Stomach (tissue), 4 donors: Measurements from ENCODE around the gene REN.

ENCODE experiments used
- EP300 ChIP-seq: sonication (generic); formaldehyde crosslinking; IDR thresholded peaks from one replicate; pipeline ENCODE4 v1.6.1; 2017; ENCODE audit warnings: antibody characterized with exemption
- POLR2A ChIP-seq, 4 donors: fragments of 450-650 bp; IDR thresholded peaks; one replicate each; pipeline ENCODE4 v1.6.1; 2016; ENCODE audit warnings: antibody characterized with exemption in 4 of 4, control low read depth in 2 of 4, mild to moderate bottlenecking in 1 of 4, moderate library complexity in 1 of 4
- POLR2AphosphoS5 ChIP-seq, 3 donors: sonication (generic); formaldehyde crosslinking; IDR thresholded peaks; one replicate each; pipeline ENCODE4 v1.6.1; 2016; ENCODE audit warnings: antibody characterized with exemption in 3 of 3
- TF ChIP-seq, protein P1 (sequence below), 7 experiments: fragments of 450-650 bp in 4 of 7; fragments of 200-600 bp in 3 of 7; sonication (generic) in 3 of 7; IDR thresholded peaks; one replicate each; pipeline ENCODE4 v1.5.1; 2016 to 2019; ENCODE audit warnings: antibody characterized with exemption in 7 of 7, control low read depth in 2 of 7, mild to moderate bottlenecking in 1 of 7

DNA sequence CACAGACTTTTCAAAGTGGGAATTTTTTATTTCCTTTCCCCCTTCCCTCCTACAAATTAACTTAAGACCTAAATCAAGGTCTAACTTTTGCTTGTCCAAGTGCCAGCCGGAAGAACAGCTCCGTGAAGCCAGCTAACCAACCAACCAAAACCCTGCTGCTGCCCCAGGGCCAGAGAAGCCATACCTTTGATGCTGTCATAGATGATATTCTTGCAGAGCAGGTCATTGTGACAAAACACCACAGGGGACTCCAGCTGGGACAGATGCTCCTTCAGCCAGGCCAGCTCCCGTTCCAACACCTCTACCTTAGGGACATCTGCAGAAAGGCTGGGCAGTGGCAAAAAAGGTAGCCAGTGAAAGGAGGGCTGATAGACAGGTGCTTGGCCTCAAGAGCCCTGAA is 25.0 kb downstream of the REN start:
- TF ChIP-seq, protein P1, sequence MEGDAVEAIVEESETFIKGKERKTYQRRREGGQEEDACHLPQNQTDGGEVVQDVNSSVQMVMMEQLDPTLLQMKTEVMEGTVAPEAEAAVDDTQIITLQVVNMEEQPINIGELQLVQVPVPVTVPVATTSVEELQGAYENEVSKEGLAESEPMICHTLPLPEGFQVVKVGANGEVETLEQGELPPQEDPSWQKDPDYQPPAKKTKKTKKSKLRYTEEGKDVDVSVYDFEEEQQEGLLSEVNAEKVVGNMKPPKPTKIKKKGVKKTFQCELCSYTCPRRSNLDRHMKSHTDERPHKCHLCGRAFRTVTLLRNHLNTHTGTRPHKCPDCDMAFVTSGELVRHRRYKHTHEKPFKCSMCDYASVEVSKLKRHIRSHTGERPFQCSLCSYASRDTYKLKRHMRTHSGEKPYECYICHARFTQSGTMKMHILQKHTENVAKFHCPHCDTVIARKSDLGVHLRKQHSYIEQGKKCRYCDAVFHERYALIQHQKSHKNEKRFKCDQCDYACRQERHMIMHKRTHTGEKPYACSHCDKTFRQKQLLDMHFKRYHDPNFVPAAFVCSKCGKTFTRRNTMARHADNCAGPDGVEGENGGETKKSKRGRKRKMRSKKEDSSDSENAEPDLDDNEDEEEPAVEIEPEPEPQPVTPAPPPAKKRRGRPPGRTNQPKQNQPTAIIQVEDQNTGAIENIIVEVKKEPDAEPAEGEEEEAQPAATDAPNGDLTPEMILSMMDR (IDR thresholded peaks at IDR 0.05) = no peak
- no peak for TF ChIP-seq POLR2A (IDR thresholded peaks at IDR 0.05)
- TF ChIP-seq POLR2AphosphoS5 (IDR thresholded peaks at IDR 0.05) = no peak
- TF ChIP-seq EP300 = no peak
